K562 (cell line): ENCODE measurements around the gene LIMD2. TPM values are rescaled to one million over a fixed set of nuclear protein-coding genes. Genes with fewer than 3 reads are reported as not detected.

Experiments
- BCL6 ChIP-seq: fragments of 250-450 bp; sonication (Bioruptor Pico); IDR thresholded peaks from 2 replicates; pipeline ENCODE4 v1.4.0; 2020
- CBX2 ChIP-seq: fragments of 200-600 bp; sonication (generic); IDR thresholded peaks from one replicate; pipeline ENCODE4 v1.6.1; 2012; ENCODE audit warnings: mild to moderate bottlenecking, low read length, inconsistent platforms; ENCODE audit not compliant: insufficient read depth, poor library complexity, severe bottlenecking
- DLX4 ChIP-seq: fragments of 250-450 bp; sonication (Bioruptor Pico); IDR thresholded peaks from 2 replicates; pipeline ENCODE4 v1.6.1; 2021; ENCODE audit warnings: mild to moderate bottlenecking
- FOXJ2 ChIP-seq: fragments of 200-800 bp; sonication (Bioruptor generic); IDR thresholded peaks from 2 replicates; pipeline ENCODE4 v1.6.1; 2016; ENCODE audit warnings: missing genetic modification characterization, missing compliant biosample characterization
- FOXP4 ChIP-seq: sonication (generic); formaldehyde crosslinking; IDR thresholded peaks from 2 replicates; pipeline ENCODE4 v1.8.0; 2022; ENCODE audit warnings: mild to moderate bottlenecking, missing genetic modification reagents, borderline replicate concordance
- HOXB6 ChIP-seq: fragments of 250-450 bp; sonication (Bioruptor Pico); IDR thresholded peaks from 2 replicates; pipeline ENCODE4 v1.5.1; 2022; ENCODE audit warnings: mild to moderate bottlenecking, borderline replicate concordance
- MCM7 ChIP-seq, 2 experiments: fragments of 450-650 bp; IDR thresholded peaks; 2 replicates each; pipeline ENCODE4 v1.6.1; 2016 to 2018
- NELFE ChIP-seq: IDR thresholded peaks from 2 replicates; pipeline ENCODE4 v1.6.1; 2011; ENCODE audit warnings: mild to moderate bottlenecking; ENCODE audit not compliant: insufficient read depth, insufficient read length
- PHB2 ChIP-seq: fragments of 450-650 bp; IDR thresholded peaks from 2 replicates; pipeline ENCODE4 v1.6.1; 2017; ENCODE audit warnings: low read depth
- PRDM10 ChIP-seq: fragments of 450-650 bp; IDR thresholded peaks from 2 replicates; pipeline ENCODE4 v1.6.1; 2018; ENCODE audit not compliant: partially characterized antibody
- SIX5 ChIP-seq, 2 experiments: IDR thresholded peaks; 2 replicates each; pipeline ENCODE4 v1.6.1; 2011; ENCODE audit warnings: low read length in 2 of 2, borderline replicate concordance in 1 of 2, low read depth in 1 of 2, mild to moderate bottlenecking in 1 of 2, moderate library complexity in 1 of 2; ENCODE audit not compliant: insufficient read depth in 1 of 2
- SMAD3 ChIP-seq: fragments of 450-650 bp; formaldehyde crosslinking; conservative IDR thresholded peaks from 2 replicates; pipeline ENCODE4 v1.4.0; 2020; ENCODE audit warnings: mild to moderate bottlenecking
- TRIM28 ChIP-seq: fragments of 450-650 bp; IDR thresholded peaks from 2 replicates; pipeline ENCODE4 v1.6.1; 2017
- ZNF133 ChIP-seq: fragments of 250-450 bp; sonication (Bioruptor Pico); IDR thresholded peaks from 2 replicates; pipeline ENCODE4 v1.4.0; 2020; ENCODE audit warnings: mild to moderate bottlenecking
- ZNF445 ChIP-seq: fragments of 250-450 bp; sonication (Bioruptor Pico); IDR thresholded peaks from 2 replicates; pipeline ENCODE4 v1.4.0; 2020; ENCODE audit warnings: low read depth, mild to moderate bottlenecking, moderate library complexity
- ZNF518B ChIP-seq: fragments of 250-450 bp; sonication (Bioruptor Pico); IDR thresholded peaks from 2 replicates; pipeline ENCODE4 v1.5.0; 2021; ENCODE audit warnings: mild to moderate bottlenecking, moderate library complexity
- ZNF644 ChIP-seq: fragments of 200-800 bp; sonication (Bioruptor generic); IDR thresholded peaks from 2 replicates; pipeline ENCODE4 v1.6.1; 2016; ENCODE audit warnings: low read depth, missing genetic modification characterization, missing compliant biosample characterization
- ZNF780A ChIP-seq: fragments of 250-450 bp; sonication (Bioruptor Pico); IDR thresholded peaks from 2 replicates; pipeline ENCODE4 v1.5.0; 2021; ENCODE audit warnings: mild to moderate bottlenecking
- ZZZ3 ChIP-seq: fragments of 450-650 bp; IDR thresholded peaks from 2 replicates; pipeline ENCODE4 v1.6.1; 2016; ENCODE audit warnings: antibody characterized with exemption, mild to moderate bottlenecking, moderate library complexity
- polyA plus RNA-seq, 8 experiments: library from polyadenylated mRNA; depleted of rRNA in 4 of 8; stranded (reverse) in 5 of 8; unstranded in 3 of 8; fragments of >200 nt; fragmentation: Nextera tagmentation in 2 of 8; fragmentation: Illumina TruSeq in 1 of 8; extraction: Ambion mirVana in 2 of 8; extraction: Trizol in 1 of 8; gene quantifications; 2 replicates each; pipeline versions ENCODE4 v1.2.1 to v1.2.3, GENCODE V29; 2011 to 2014; ENCODE audit warnings: inconsistent platforms in 1 of 8, missing spikeins in 1 of 8
- total RNA-seq, 7 experiments: library from RNA; depleted of rRNA in 6 of 7; stranded (reverse); fragments of >200 nt in 6 of 7; fragmentation: Illumina TruSeq in 2 of 7; extraction: Trizol in 2 of 7; gene quantifications; 2 replicates each; pipeline versions ENCODE4 v1.2.1 to v1.2.3, GENCODE V29; 2011 to 2021; ENCODE audit warnings: low replicate concordance in 1 of 7

Gene LIMD2
- total and polyA plus RNA-seq, 9 of the 15 experiments (the other 6 are each of a cell fraction or from before 2014, with no cell fraction given) = 0.07 to 11.2 (median 2.8) TPM

GRCh38 chr17:63741408-63742173 is 41.7 kb upstream of the LIMD2 start, which contains the start of gene STRADA (continued):
- TF ChIP-seq CBX2 (no peak), MCM7 (IDR thresholded peaks at IDR 0.05) (no peak), SIX5 (IDR thresholded peaks at IDR 0.05; ENCODE audit: borderline replicate concordance in 1 of 2, insufficient read depth in 1 of 2, low read depth in 1 of 2, low read length in 2 of 2) (no peak), BCL6 (no peak), ZNF518B (CRISPR knock-in tag) (no peak), ZNF780A (CRISPR knock-in tag) (no peak), ZNF445 (CRISPR knock-in tag) (no peak), ZNF644 (tag) (peak; percentile 45; the same call in 1 of the 2 replicates), PRDM10 (no peak), SMAD3 (CRISPR knock-in tag) (0 out of 2 replicates have a peak, but pooled peaks have one; percentile 49), FOXP4 (no peak), HOXB6 (CRISPR knock-in tag) (no peak), ZNF133 (CRISPR knock-in tag) (no peak), NELFE (no peak), FOXJ2 (tag) (no peak), DLX4 (CRISPR knock-in tag) (no peak), PHB2 (no peak), TRIM28 (no peak), ZZZ3 (no peak)
